Nephron (organoid): ENCODE measurements around the gene FBXO44.

Source experiments
- H3K27ac Mint-ChIP-seq, 3 experiments: 2 replicates each; pipeline ENCODE4 v1.8.0; 2020; ENCODE audit warnings: mixed read lengths in 3 of 3, mild to moderate bottlenecking in 2 of 3, moderate library complexity in 1 of 3
- H3K27me3 Mint-ChIP-seq: 2 replicates; pipeline ENCODE4 v1.8.0; 2021; ENCODE audit warnings: low read depth, mild to moderate bottlenecking, moderate library complexity, mixed read lengths
- H3K36me3 Mint-ChIP-seq: 2 replicates; pipeline ENCODE4 v1.8.0; 2020; ENCODE audit warnings: low read depth, mixed read lengths
- H3K4me1 Mint-ChIP-seq: 2 replicates; pipeline ENCODE4 v1.8.0; 2020; ENCODE audit warnings: mixed read lengths
- H3K4me3 Mint-ChIP-seq, 3 experiments: 2 replicates each; pipeline ENCODE4 v1.8.0; 2020; ENCODE audit warnings: mild to moderate bottlenecking in 3 of 3, mixed read lengths in 3 of 3, moderate library complexity in 2 of 3
- H3K9me3 Mint-ChIP-seq: 2 replicates; pipeline ENCODE4 v1.8.0; 2020; ENCODE audit warnings: mixed read lengths
- TF ChIP-seq, protein P1 (sequence below), 3 experiments: fragments of 200-600 bp; sonication (generic); IDR thresholded peaks; one replicate each; pipeline ENCODE4 v1.5.0; 2021; ENCODE audit warnings: antibody characterized with exemption in 3 of 3; ENCODE audit not compliant: unreplicated experiment in 3 of 3

Gene FBXO44

DNA sequence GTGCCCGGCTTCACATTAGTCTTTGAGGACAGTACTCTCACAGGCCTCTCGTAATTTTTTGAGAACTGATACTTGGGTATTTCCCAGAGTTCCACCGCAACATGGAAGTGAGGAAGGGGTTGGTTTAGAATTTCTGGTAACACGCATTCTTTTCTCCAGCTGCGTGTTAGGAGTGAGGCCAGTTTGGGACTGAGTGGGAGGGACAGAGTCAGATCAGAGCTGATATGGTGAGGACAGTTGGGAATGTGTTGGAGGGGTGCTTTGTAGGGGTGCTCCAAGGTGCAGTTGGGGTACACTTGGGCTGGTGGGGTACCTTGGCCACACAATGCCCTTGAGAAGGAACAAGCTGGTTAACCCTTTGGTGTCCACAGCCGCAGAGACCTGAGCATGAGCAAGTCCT is 16.1 kb downstream of the FBXO44 start:
- peaks cover 21% of the 10 kb centered on the region for H3K36me3 Mint-ChIP-seq
- no peak overlapping the region for H3K27ac Mint-ChIP-seq
- no peak overlapping the region for H3K4me3 Mint-ChIP-seq
- H3K9me3 Mint-ChIP-seq: no peaks in the 10 kb centered on the region
- no peaks in the 10 kb centered on the region for H3K27me3 Mint-ChIP-seq
- H3K4me1 Mint-ChIP-seq: no peaks in the 10 kb centered on the region
- TF ChIP-seq, protein P1, sequence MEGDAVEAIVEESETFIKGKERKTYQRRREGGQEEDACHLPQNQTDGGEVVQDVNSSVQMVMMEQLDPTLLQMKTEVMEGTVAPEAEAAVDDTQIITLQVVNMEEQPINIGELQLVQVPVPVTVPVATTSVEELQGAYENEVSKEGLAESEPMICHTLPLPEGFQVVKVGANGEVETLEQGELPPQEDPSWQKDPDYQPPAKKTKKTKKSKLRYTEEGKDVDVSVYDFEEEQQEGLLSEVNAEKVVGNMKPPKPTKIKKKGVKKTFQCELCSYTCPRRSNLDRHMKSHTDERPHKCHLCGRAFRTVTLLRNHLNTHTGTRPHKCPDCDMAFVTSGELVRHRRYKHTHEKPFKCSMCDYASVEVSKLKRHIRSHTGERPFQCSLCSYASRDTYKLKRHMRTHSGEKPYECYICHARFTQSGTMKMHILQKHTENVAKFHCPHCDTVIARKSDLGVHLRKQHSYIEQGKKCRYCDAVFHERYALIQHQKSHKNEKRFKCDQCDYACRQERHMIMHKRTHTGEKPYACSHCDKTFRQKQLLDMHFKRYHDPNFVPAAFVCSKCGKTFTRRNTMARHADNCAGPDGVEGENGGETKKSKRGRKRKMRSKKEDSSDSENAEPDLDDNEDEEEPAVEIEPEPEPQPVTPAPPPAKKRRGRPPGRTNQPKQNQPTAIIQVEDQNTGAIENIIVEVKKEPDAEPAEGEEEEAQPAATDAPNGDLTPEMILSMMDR (IDR thresholded peaks at IDR 0.05; ENCODE audit: unreplicated experiment in 3 of 3): no peak

DNA sequence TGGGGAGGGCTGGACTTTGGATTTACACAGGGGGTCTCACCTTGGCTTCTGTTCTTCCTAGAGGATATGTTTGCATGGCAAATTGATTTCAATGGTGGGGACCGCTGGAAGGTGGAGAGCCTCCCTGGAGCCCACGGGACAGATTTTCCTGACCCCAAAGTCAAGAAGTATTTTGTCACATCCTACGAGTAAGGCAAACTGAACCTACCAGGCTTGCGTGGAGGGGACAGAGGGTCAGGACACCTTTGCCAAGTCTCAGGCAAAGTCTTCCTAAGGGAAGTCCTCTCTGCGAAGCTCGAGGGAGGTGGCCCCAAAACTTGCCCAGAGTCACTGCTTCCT is 16.5 kb downstream of the FBXO44 start:
- no peaks in the 10 kb centered on the region for H3K9me3 Mint-ChIP-seq
- H3K4me3 Mint-ChIP-seq: no peak overlapping the region
- TF ChIP-seq, protein P1 (IDR thresholded peaks at IDR 0.05; ENCODE audit: unreplicated experiment in 3 of 3): no peak
- no peak overlapping the region for H3K27ac Mint-ChIP-seq
- H3K36me3 Mint-ChIP-seq: peaks cover 24% of the 10 kb centered on the region
- no peaks in the 10 kb centered on the region for H3K27me3 Mint-ChIP-seq
- no peaks in the 10 kb centered on the region for H3K4me1 Mint-ChIP-seq

GRCh38 chr1:11671544-11672286 is 17.0 kb downstream of the FBXO44 start:
- Mint-ChIP-seq H3K9me3 (no peaks in the 10 kb centered on the region), H3K36me3 (peaks cover 24% of the 10 kb centered on the region), H3K27ac (no peak overlapping the region), H3K4me3 (no peak overlapping the region), H3K4me1 (no peaks in the 10 kb centered on the region), H3K27me3 (no peaks in the 10 kb centered on the region)
- TF ChIP-seq, protein P1 (IDR thresholded peaks at IDR 0.05; ENCODE audit: unreplicated experiment in 3 of 3): no peak

- TF ChIP-seq, protein P1 (IDR thresholded peaks at IDR 0.05; ENCODE audit: unreplicated experiment in 3 of 3): no peak
- H3K27me3 Mint-ChIP-seq: no peaks in the 10 kb centered on the region
- H3K36me3 Mint-ChIP-seq: peaks cover 24% of the 10 kb centered on the region
- no peak overlapping the region for H3K27ac Mint-ChIP-seq
- no peaks in the 10 kb centered on the region for H3K4me1 Mint-ChIP-seq
- no peak overlapping the region for H3K4me3 Mint-ChIP-seq
- H3K9me3 Mint-ChIP-seq: no peaks in the 10 kb centered on the region
Observed at GRCh38 chr1:11673089-11673769, 18.6 kb downstream of the FBXO44 start.

DNA sequence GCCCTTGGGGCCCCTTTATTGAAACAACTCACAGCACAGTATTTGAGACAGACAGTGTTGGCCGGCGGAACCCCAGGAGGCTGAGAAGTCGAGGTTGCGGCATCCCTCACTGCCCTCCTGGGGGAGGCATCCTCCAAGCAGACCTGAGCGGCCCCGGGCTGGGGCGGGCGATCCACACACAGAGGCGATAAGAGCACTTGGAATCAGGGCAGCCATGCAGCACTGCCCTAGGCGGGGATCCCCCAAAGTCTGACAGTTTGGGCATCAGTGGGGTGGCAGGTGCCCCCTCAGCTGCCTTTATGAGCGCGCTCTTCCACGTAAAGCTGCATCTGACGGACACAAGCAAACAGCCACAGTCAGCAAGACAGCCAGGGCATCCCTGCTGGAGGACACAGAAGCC is 19.8 kb downstream of the FBXO44 start:
- H3K9me3 Mint-ChIP-seq: no peaks in the 10 kb centered on the region
- H3K36me3 Mint-ChIP-seq: peaks cover 24% of the 10 kb centered on the region
- no peak overlapping the region for H3K4me3 Mint-ChIP-seq
- no peaks in the 10 kb centered on the region for H3K4me1 Mint-ChIP-seq
- no peak overlapping the region for H3K27ac Mint-ChIP-seq
- TF ChIP-seq, protein P1 (IDR thresholded peaks at IDR 0.05; ENCODE audit: unreplicated experiment in 3 of 3): no peak
- H3K27me3 Mint-ChIP-seq: no peaks in the 10 kb centered on the region

GRCh38 chr1:11675325-11675724 is 20.6 kb downstream of the FBXO44 start:
- Mint-ChIP-seq H3K27me3 (no peaks in the 10 kb centered on the region), H3K27ac (no peak overlapping the region), H3K4me3 (no peak overlapping the region), H3K4me1 (no peaks in the 10 kb centered on the region), H3K9me3 (no peaks in the 10 kb centered on the region), H3K36me3 (peaks cover 24% of the 10 kb centered on the region)
- TF ChIP-seq, protein P1 (IDR thresholded peaks at IDR 0.05; ENCODE audit: unreplicated experiment in 3 of 3): no peak
